ENCODE measurements around the gene TRIM52. TPM values are rescaled to one million over a fixed set of nuclear protein-coding genes. Genes with fewer than 3 reads are reported as not detected.

TRIM52 gene
- total RNA-seq, 1 experiment from 2014 or later = 7.9 TPM

DNA sequence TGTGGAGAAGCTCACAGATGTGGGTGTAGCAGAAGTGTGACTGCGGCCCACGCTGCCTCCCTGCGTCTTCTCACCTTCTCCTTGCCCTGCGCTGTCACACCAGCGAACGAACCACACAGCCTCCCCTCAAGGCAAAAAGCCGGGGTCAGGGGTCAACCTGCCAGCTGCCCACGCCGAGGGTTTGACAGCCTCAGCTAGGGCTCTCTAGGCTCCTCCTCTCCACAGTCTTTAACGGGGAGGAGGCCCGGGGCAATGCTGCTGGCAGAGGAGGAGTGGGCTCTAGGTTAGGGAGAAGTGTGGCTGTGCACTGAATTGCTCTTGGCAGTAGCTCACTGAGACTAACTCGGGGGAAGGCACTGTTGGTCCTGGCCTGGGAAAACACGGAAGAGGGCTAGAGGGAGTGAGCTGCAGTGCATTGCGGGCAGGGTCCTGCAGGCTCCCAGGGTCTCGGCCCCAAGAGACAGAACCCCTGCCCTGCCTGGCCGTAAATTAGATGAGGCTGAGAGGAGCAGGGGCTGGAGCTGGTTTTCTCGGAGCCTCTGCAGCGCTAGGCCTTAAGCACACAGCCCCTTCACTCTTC is 4.2 kb upstream of the TRIM52 start:
- Histone ChIP-seq H3K9me3 (replicated peaks) (no peaks in the 10 kb centered on the region), H3K4me3 (no peak overlapping the region), H3K27me3 (no peaks in the 10 kb centered on the region), H3K4me1 (no peaks in the 10 kb centered on the region), H3K27ac (no peak overlapping the region), H3K36me3 (peaks cover 2% of the 10 kb centered on the region; the same call in 1 of the 2 replicates)
- DNase-seq = no peak

DNA sequence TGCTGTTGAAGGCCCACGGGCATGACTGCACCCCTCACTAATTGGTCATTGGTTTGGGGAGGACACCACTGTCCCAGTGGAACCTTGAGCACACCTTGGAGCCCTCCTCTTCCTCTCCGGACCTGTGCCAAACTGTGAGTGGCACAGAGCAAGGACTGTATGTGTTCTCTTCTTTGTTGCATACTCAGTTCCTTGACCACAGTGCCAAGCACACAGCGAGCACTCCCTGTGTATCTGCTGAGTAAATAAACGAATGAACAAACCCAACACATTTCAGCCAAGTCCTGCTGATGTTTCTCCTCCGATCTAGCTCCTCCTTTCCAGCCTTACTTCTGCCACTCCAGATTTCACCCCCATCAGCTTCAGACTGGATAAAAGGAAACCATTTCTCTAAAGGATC is 2.7 kb upstream of the TRIM52 start:
- no peak for DNase-seq
- no peak overlapping the region for H3K27ac ChIP-seq
- peaks cover 2% of the 10 kb centered on the region; the same call in 1 of the 2 replicates for H3K36me3 ChIP-seq
- no peaks in the 10 kb centered on the region for H3K27me3 ChIP-seq
- peaks cover 8% of the 10 kb centered on the region for H3K4me1 ChIP-seq
- H3K9me3 ChIP-seq (replicated peaks) = no peaks in the 10 kb centered on the region
- H3K4me3 ChIP-seq = no peak overlapping the region

DNA sequence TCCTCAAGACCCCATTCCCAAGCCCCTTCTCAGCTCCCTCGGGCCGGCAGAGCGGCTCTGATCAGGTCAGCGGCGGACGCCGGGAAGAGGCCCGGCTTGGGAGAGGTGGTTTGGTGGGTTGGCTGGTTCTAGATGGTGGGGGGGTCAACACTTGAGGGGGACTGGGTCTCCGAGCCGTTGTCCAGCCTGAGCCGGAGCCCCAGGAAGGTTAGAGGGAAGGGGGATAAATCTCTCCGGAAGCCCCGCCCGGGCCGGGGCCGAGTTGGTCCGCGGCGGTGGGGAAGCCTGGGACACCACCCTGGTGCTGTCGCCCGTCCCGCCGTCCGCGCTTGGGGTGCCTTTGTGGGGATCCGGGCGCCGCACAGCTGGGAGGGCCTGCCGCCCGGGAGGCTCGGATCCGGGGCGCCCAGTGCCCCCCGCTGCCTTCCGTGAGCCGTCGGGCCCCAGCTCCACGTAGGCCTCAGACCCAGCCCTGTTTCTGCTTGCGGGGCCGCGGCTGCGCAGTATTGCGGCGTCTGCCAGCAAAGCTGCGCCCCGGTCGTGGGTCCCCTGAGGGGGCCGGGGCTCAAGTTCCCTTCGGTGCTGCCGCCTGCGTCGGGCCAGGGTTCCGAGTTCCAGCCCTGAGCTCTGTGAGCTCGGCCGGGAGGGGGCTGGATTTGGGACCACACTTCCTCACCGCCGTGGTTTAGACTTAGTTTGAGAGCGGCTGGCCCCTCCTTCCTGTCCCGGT is 542 bp upstream of the TRIM52 start:
- Histone ChIP-seq H3K27me3 (no peaks in the 10 kb centered on the region), H3K36me3 (peaks cover 7% of the 10 kb centered on the region; the same call in 1 of the 2 replicates), H3K27ac (peak overlapping the region; percentile 85), H3K9me3 (replicated peaks) (no peaks in the 10 kb centered on the region), H3K4me1 (peaks cover 9% of the 10 kb centered on the region), H3K4me3 (peak overlapping the region; percentile 80)
- peak; percentile 78 to 81 for DNase-seq

DNA sequence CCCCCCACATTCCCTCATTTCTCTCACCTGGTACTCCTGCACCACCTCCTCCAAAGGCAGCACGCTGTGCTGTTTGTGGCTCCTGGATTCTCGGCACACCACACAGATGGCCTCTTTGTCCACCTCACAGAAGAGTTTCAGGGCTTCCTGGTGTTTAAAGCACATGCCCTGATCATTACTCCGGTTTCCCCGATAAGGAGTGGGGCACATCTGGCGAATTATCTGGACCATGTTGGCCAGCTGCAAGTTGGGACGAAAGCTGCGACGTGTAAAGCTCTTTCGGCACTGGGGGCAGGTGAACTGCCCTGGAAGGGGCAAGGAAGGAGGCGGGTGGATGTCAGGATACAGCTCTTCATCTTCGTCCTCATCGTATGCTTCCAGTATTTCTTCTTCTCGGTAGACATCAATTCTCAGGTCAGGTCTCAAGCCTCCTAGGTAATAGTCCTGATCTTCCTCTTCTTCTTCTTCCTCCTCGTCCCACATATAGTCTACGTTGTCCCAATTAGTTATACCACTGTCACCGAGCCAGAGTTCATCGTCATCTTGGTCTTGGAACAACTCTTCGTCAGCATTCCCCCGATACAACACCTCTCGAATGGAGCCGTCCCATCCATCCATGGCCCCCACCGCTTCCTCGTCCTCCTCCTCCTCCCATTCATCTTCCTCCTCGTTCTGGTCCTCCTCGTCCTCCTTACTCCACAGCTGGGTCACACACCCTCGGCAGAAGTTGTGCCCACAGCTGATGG is 796 bp downstream of the TRIM52 start:
- H3K27me3 ChIP-seq = no peaks in the 10 kb centered on the region
- H3K27ac ChIP-seq = peak overlapping the region; percentile 85
- H3K4me1 ChIP-seq = peaks cover 9% of the 10 kb centered on the region
- H3K9me3 ChIP-seq (replicated peaks) = no peaks in the 10 kb centered on the region
- DNase-seq = no peak
- H3K36me3 ChIP-seq = peaks cover 14% of the 10 kb centered on the region
- peak overlapping the region; percentile 80 for H3K4me3 ChIP-seq

DNA sequence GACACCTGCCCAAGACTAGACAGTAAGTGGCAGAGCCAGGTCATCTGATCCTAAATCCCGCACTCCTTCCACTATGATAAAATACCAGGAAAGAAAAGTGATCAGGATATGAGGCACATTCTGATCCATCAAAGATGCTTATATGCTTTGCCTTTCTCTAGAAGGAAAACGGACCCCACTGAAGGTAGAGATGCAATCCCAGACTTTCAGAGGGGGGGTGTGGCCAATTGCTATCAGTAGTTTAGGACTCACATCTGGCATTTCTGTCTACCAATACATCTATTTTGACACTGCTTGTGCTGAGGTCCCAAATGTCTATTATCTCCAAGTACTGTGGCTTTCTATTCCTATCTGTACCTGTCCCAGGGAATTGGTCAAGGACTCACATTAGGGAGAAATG is 1.7 kb downstream of the TRIM52 start:
- peaks cover 9% of the 10 kb centered on the region for H3K4me1 ChIP-seq
- no peak overlapping the region for H3K27ac ChIP-seq
- DNase-seq = no peak
- H3K27me3 ChIP-seq = no peaks in the 10 kb centered on the region
- H3K36me3 ChIP-seq = peaks cover 15% of the 10 kb centered on the region
- H3K9me3 ChIP-seq (replicated peaks) = no peaks in the 10 kb centered on the region
- H3K4me3 ChIP-seq = peak overlapping the region; percentile 80

DNA sequence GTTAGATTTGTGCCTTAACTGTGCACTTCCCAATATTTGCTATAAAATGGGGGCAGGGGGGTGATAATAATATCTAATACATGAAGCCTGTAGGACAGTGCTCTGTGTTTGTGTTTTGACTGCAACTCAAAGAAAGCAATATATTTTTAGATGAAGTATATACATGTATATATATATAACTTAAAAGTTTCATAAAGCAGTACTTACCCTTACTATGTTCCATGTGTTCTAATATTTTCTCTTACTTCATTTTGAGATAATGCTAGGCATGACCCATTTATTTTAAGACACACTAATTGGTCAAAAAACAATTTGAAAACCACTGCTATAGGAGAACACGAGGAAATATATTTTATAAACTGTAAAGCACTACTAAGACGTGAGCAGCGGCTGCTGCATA is 2.4 kb downstream of the TRIM52 start:
- H3K36me3 ChIP-seq = peaks cover 17% of the 10 kb centered on the region
- no peak for DNase-seq

DNA sequence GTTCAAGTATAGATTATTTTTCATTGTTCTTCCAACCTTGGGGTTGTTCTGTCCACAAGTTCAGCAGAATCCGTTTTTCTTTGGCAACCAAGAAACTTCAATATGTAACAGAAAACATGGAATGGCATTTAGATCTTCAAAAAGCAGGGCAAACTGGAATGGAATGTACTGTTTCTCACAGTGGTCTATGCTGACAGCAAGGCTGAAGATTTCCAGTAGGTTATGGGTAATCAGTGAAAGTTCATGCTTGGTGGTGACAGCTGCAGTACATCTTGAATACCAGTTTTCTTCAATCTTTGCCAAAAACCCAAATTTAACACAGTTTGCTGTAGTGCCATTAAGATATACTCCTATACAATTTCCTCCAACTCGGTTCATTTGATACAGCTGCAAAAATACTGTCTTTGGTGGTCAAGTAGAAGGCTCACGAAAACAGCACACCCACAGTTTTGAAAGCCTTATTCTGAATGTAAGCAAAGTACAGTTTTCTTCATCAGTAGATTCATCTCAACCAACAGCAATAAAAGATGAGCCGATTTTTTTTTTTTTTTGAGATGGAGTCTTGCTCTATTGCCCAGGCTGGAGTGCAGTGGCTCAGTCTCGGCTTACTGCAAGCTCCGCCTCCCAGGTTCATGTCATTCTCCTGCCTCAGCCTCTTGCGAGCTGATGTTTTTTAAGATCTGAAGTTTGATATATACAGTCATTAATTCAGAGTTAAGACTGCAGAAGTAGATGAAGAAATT is 4.9 kb downstream of the TRIM52 start:
- peaks cover 9% of the 10 kb centered on the region for H3K4me1 ChIP-seq
- peaks cover 38% of the 10 kb centered on the region for H3K36me3 ChIP-seq
- no peak for DNase-seq
- H3K27ac ChIP-seq = no peak overlapping the region
- H3K27me3 ChIP-seq = no peaks in the 10 kb centered on the region
- H3K9me3 ChIP-seq (replicated peaks) = no peaks in the 10 kb centered on the region
- H3K4me3 ChIP-seq = no peak overlapping the region

More for the DNA sequence above, 2.4 kb downstream of the TRIM52 start:
- H3K27ac ChIP-seq = no peak overlapping the region
- H3K27me3 ChIP-seq = no peaks in the 10 kb centered on the region
- H3K4me3 ChIP-seq = no peak overlapping the region
- H3K4me1 ChIP-seq = peaks cover 9% of the 10 kb centered on the region
- H3K9me3 ChIP-seq (replicated peaks) = no peaks in the 10 kb centered on the region

DNA sequence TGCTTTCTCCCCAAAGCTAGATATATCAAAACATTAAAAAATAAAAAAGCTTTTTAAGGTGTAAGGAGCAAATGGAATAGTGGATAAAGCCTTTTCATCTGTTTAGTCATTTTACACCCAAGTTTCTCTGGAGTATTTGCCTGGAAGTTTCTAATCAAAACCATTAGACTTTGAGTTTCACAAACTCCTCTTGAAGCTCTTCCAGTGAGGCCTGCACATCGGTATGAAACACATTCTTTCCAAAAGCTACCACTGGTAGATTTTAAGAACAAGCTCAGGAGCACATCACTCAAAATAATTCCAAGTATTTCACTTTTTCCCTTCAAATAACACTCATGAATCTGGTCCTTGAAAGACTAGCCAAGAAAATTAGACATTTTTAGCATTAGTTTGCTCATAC is 5.7 kb downstream of the TRIM52 start:
- Histone ChIP-seq H3K4me1 (peaks cover 9% of the 10 kb centered on the region), H3K36me3 (peaks cover 38% of the 10 kb centered on the region), H3K4me3 (no peak overlapping the region), H3K27me3 (no peaks in the 10 kb centered on the region), H3K9me3 (replicated peaks) (no peaks in the 10 kb centered on the region), H3K27ac (no peak overlapping the region)
- DNase-seq = no peak

DNA sequence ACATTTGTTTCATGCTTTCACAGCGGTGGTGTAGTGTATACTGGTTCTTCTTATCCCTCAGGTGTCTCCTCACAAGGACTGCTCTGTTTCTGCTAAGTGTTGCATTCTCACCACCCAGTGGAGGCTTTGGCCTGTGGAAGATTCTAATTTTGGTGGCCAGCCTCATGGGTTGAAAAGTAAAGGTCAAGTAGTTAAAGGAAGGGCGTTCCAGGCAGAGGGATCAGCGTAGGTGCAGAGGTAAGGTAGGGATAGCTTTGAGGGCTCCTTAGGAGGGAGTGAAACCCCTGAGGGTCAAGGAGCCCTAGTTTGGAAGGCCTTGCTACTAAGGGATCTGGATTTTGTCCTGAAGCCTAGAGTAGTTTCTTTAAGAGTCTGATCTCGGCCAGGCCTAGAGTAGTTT is 12.7 kb downstream of the TRIM52 start:
- Histone ChIP-seq H3K36me3 (peaks cover 21% of the 10 kb centered on the region), H3K4me3 (peak overlapping the region; percentile 91), H3K27ac (no peak overlapping the region)

DNA sequence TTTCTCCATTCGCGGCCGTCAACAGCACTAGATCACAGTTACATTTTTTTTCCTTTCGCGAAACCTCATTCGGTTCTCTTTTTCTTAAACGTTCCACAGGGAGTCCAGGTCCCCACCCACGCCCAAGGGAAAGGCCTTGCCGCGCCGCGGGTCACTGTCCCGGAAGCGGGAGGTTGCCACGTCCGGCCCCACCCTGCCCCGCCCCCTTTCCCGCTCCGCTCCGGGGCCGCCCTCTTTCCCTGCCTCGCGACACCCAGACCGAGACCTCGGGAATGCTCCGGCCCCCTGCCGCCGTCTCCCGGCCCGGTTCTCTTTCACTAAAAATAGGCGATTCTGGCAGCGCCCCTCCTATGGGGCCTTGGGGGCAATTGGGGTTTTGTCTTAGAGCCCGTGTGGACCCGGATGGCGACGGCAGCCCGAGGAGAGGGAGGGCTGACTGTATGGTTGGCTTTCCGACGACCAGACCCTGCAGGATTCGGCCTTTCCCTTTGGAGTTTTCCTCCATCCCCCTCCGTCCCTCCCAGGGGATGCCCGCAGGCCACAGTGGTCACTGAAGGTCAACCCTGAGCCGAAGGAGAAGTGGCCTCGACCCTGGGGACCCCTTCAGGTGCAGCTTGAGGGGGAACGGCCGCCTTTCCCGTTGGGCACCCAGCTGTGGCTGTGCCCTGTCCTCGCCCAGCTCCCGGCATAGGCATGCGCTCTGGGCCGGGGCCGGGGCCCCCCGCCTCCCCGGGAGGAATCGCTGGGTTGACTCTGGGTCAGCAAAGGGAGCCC is 14.5 kb downstream of the TRIM52 start:
- Histone ChIP-seq H3K27me3 (no peaks in the 10 kb centered on the region), H3K4me3 (peak overlapping the region; percentile 91), H3K4me1 (peaks cover 4% of the 10 kb centered on the region; the same call in 1 of the 2 replicates), H3K27ac (peak overlapping the region; percentile 84), H3K9me3 (replicated peaks) (no peaks in the 10 kb centered on the region), H3K36me3 (peaks cover 24% of the 10 kb centered on the region)
- peak; percentile 86 to 88 for DNase-seq

More for the DNA sequence above, 12.7 kb downstream of the TRIM52 start:
- DNase-seq = no peak
- Histone ChIP-seq H3K27me3 (no peaks in the 10 kb centered on the region), H3K9me3 (replicated peaks) (no peaks in the 10 kb centered on the region), H3K4me1 (no peaks in the 10 kb centered on the region)

DNA sequence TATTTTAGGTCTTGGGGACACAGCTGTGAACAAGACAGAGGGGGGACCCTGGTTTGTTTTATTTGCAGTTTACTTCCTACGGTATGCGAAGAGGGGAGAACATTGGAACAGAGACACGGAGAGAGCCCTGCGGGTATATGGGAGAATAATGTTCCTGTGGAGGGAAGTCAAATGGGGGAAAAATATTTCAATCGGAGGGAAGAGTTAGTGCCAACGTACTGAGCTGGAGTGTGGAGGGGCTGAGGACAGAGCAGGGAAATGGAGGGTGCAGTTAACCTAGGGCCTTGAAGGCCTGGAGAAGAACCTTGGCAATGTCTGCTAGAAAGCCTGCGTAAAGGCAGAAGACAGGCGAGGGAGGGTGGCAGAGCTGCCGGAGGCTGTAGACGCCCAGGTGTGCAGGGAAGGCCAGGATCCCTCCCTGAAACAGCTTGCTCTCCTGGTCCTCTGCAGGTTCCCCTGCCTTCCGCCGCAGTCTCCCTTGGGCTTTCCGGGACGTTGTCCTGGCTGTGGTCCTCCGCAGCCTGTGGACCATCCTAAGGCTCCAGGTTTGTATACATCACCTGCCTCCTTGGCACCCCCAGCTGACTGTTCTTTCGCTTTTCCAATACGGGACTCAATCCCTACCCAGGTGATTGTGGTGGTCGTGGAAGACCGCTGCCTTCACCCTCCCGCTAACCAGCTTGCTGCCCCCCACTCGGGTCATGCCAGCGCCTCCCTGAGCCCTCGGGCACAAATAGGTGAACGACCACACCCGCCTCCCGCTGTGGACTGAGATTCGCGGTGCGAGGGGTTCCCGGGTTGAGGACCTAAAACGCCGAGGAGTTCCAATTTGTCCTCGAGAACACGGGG is 15.3 kb downstream of the TRIM52 start:
- Histone ChIP-seq H3K9me3 (replicated peaks) (no peaks in the 10 kb centered on the region), H3K36me3 (peaks cover 30% of the 10 kb centered on the region), H3K27ac (peak overlapping the region; percentile 84), H3K27me3 (no peaks in the 10 kb centered on the region), H3K4me3 (peak overlapping the region; percentile 91), H3K4me1 (peaks cover 5% of the 10 kb centered on the region; the same call in 1 of the 2 replicates)
- DNase-seq = no peak

DNA sequence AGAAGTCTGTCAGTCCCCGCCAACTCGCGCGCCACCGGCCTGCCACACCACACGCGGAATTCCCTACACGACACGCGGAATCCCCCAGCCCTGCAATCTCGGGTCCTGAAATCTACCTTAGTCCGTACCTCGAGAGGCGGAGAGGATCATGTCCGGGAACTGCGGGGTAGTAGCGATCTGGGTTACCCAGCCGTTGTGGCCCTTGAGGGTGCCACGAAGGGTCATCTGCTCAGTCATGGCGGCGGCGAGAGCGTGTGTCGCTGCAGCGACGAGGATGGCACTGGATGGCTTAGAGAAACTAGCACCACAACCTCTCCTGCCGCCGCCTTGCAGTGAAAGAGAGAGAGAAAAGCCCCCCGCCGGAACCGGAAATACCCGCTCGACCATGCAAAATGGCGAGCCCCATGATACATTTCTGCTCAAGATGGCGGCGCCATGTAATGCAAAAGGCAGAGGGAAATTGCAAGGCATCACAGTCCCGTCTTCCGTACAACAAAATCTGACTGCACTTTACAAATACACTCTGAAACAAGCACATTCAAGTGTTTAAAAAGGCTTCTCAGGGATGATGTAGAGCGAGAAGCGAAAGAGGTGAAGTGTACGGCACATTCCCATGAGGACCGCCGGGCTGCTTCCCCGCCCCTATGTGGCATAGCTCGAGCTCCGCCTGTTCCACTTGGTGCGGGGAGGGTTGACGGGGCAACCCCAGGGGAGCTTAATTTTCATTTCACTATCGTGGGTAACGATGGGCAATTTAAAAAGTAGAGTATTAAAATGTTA is 17.2 kb downstream of the TRIM52 start, which contains the start of gene RACK1:
TSS of gene RACK1 (minus strand) at position 343 of the 780 bp plus-strand sequence. CDS start at position 237, 106 bp downstream.
- peaks cover 45% of the 10 kb centered on the region for H3K36me3 ChIP-seq
- peak within 1 kb of the TSS; percentile 84 for H3K27ac ChIP-seq
- H3K27me3 ChIP-seq = no peaks in the 10 kb centered on the region
- DNase-seq = peak; percentile 92 to 95
- no peaks in the 10 kb centered on the region for H3K9me3 ChIP-seq (replicated peaks)
- H3K4me3 ChIP-seq = peak within 1 kb of the TSS; percentile 83
- peaks cover 5% of the 10 kb centered on the region; the same call in 1 of the 2 replicates for H3K4me1 ChIP-seq
